ENCODE measurements around the gene CCDC80.
A peak's percentile ranks its signal among the peaks of the same experiment; 100 is the strongest.

The CCDC80 gene

DNA sequence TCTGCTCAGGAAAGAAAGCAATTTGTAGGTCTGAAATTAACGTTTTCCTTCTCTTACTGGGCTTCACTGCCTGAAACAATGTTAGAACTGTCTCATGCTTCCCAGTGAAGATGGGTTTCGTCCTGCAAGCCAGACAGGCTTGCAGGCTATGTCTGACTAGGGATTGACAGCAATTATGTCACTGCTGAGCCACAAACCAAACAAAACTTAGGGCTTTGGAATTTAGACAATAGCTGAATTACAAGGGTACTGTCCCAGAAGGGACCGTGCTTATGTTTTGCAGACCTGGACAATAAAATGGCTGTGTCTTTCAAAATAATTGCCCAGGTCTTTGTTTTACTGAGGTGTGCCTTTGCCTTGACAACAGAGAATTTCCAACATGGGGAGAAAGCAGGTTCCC lies 46.3 kb upstream of the CCDC80 start:
- TF ChIP-seq, protein P1, sequence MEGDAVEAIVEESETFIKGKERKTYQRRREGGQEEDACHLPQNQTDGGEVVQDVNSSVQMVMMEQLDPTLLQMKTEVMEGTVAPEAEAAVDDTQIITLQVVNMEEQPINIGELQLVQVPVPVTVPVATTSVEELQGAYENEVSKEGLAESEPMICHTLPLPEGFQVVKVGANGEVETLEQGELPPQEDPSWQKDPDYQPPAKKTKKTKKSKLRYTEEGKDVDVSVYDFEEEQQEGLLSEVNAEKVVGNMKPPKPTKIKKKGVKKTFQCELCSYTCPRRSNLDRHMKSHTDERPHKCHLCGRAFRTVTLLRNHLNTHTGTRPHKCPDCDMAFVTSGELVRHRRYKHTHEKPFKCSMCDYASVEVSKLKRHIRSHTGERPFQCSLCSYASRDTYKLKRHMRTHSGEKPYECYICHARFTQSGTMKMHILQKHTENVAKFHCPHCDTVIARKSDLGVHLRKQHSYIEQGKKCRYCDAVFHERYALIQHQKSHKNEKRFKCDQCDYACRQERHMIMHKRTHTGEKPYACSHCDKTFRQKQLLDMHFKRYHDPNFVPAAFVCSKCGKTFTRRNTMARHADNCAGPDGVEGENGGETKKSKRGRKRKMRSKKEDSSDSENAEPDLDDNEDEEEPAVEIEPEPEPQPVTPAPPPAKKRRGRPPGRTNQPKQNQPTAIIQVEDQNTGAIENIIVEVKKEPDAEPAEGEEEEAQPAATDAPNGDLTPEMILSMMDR (IDR thresholded peaks at IDR 0.05; ENCODE audit: insufficient read depth, low read depth, low read length, missing control alignments), result no peak
- peak; percentile 43 for DNase-seq (ENCODE audit: low read depth)
- no peak overlapping the region for H3K4me3 ChIP-seq (ENCODE audit: low read length)

DNA sequence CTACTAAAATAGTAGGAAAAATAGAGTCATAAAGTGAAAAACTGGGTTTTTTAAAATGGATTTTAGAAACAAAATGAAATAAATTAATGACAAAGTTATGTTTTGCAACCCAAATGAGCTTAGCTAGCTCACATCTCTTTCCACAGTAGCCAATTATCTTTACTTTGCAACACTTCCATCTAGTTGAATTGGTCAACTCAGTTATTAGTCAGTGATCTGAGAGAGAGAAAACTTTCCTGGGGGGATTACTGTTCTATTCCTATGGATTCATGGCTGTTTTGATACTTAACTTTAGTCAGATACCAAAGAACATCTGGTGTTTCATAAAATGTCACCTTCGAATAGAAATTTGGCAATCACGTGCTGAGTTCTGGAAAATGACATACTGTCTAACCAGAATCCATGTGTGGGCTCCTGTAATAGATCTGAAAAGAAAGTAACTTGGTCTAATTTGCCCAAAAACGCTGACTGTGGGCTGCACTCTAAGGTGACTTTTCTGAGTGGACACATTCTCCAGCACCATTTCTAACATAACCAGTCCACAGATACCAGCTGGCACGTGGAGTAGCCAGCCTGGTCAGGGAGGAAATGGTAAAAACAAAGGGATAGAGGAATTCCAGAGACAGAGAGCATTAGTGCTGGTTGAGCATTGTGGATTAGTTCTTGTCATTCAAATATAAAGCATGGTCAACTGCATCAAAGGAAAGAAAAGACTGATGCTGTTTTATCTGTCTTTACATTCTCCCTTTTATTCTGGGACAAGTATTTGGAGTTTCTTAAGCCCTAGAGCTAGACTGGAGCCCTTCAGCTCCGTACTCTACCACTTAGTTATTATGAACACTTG lies 45.2 kb upstream of the CCDC80 start:
- DNase-seq (ENCODE audit: low read depth), result no peak
- TF ChIP-seq, protein P1 (IDR thresholded peaks at IDR 0.05; ENCODE audit: insufficient read depth, low read depth, low read length, missing control alignments), result no peak
- H3K4me3 ChIP-seq (ENCODE audit: low read length), result no peak overlapping the region

GRCh38 chr3:112685420-112685819 lies 44.5 kb upstream of the CCDC80 start:
- no peak overlapping the region for H3K4me3 ChIP-seq (ENCODE audit: low read length)
- DNase-seq (ENCODE audit: low read depth), result no peak
- TF ChIP-seq, protein P1 (IDR thresholded peaks at IDR 0.05; ENCODE audit: insufficient read depth, low read depth, low read length, missing control alignments), result no peak

DNA sequence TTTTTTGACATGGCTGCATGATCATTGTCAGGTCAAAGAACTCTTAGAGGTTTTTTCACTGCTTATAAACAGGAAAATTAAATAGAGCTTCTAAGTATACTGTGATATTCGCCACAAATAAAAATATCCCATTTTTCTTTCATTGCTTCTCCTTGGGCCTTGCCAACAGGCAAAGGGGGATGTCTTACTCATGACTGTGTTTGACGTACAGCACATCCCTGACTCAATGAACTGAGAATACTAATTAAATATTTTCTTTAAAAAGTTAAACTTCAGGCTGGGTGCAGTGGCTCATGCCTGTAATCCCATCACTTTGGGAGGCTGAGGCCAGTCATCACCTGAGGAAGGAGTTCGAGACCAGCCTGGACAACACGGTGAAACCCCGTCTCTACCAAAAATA lies 41.4 kb upstream of the CCDC80 start:
- no peak for DNase-seq (ENCODE audit: low read depth)

DNA sequence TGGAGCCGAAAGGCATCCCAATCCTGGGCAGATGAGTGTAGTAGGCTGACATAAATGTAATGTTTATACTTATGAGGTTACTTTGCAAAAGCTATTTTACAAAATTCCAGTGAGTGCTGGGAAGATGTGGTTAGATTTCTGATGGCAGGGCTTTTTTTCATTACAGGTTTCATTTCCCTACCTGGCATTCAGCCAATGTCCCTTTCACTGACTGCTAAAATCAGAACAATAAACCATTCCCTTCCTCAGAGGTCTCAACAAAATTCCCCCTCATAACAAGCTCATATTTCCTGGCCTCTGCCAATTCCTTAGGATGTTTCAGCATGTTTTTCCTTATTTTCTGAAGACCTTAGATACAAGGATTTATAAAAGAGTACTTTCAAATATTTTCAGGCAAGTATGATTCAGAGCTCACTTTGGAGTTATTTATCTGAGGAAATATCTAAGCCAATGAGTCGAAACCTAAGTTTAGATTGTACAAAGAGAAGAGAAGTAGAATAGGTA lies 40.9 kb upstream of the CCDC80 start:
- H3K4me3 ChIP-seq (ENCODE audit: low read length), result no peak overlapping the region
- TF ChIP-seq, protein P1 (IDR thresholded peaks at IDR 0.05; ENCODE audit: insufficient read depth, low read depth, low read length, missing control alignments), result no peak
- peak; percentile 19 for DNase-seq (ENCODE audit: low read depth)

More for the DNA sequence above, 41.4 kb upstream of the CCDC80 start:
- TF ChIP-seq, protein P1 (IDR thresholded peaks at IDR 0.05; ENCODE audit: insufficient read depth, low read depth, low read length, missing control alignments), result no peak
- no peak overlapping the region for H3K4me3 ChIP-seq (ENCODE audit: low read length)

GRCh38 chr3:112676659-112677234 lies 35.8 kb upstream of the CCDC80 start:
- TF ChIP-seq, protein P1 (IDR thresholded peaks at IDR 0.05; ENCODE audit: insufficient read depth, low read depth, low read length, missing control alignments), result no peak
- H3K4me3 ChIP-seq (ENCODE audit: low read length), result no peak overlapping the region
- peak; percentile 99 for DNase-seq (ENCODE audit: low read depth)

All from epithelial cell of esophagus (primary cell).